ENCODE measurements around the gene IWS1. TPM values are rescaled to one million over a fixed set of nuclear protein-coding genes. Genes with fewer than 3 reads are reported as not detected.
"Not testable (repeated sequence)": the region's sequence is repeated elsewhere in the genome, so short reads cannot be mapped to it uniquely, and the experiment has no call there.

Gene IWS1
- total RNA-seq, 1 donor from 2014 or later = 49.3 TPM

DNA sequence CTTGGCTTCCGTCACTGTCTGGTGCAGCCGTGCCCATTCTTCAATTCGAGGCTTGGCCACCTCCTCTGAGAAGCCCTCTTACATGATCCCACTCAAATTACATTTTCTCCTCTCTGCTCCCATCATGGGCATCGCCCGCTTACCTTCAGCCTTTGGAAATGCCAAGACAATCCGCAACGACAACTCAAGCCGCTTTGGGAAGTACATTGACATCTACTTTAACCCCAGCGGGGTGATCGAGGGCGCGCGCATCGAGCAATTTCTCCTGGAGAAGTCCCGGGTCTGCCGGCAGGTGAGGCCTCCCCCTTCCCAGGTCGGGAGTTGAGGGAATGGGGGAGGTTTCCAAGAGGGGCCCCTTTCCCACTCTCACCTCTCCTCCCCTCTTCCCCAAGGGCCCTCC, 47.5 kb upstream of the IWS1 start:
- H3K36me3 Mint-ChIP-seq (ENCODE audit: low read depth) = no peaks in the 10 kb centered on the region
- H3K27me3 Mint-ChIP-seq = no peaks in the 10 kb centered on the region
- ChIA-PET POLR2A (no interaction called here), CTCF (interaction anchor here (3.7 kb wide), 1 partner anchor 76 kb away, joined by 15 read pairs; no protein-coding TSS in a partner anchor)
- no peaks in the 10 kb centered on the region for H3K9me3 Mint-ChIP-seq
- TF ChIP-seq, protein P1, sequence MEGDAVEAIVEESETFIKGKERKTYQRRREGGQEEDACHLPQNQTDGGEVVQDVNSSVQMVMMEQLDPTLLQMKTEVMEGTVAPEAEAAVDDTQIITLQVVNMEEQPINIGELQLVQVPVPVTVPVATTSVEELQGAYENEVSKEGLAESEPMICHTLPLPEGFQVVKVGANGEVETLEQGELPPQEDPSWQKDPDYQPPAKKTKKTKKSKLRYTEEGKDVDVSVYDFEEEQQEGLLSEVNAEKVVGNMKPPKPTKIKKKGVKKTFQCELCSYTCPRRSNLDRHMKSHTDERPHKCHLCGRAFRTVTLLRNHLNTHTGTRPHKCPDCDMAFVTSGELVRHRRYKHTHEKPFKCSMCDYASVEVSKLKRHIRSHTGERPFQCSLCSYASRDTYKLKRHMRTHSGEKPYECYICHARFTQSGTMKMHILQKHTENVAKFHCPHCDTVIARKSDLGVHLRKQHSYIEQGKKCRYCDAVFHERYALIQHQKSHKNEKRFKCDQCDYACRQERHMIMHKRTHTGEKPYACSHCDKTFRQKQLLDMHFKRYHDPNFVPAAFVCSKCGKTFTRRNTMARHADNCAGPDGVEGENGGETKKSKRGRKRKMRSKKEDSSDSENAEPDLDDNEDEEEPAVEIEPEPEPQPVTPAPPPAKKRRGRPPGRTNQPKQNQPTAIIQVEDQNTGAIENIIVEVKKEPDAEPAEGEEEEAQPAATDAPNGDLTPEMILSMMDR (IDR thresholded peaks at IDR 0.05) = no peak
- DNase-seq (no peak), ATAC-seq (ENCODE audit: low read depth) (no peak)
- H3K4me1 Mint-ChIP-seq = peaks cover 57% of the 10 kb centered on the region
- H3K27ac Mint-ChIP-seq = no peak overlapping the region
- intact Hi-C loops (cut with micrococcal nuclease) = no loop called here
- H3K4me3 Mint-ChIP-seq = no peak overlapping the region

DNA sequence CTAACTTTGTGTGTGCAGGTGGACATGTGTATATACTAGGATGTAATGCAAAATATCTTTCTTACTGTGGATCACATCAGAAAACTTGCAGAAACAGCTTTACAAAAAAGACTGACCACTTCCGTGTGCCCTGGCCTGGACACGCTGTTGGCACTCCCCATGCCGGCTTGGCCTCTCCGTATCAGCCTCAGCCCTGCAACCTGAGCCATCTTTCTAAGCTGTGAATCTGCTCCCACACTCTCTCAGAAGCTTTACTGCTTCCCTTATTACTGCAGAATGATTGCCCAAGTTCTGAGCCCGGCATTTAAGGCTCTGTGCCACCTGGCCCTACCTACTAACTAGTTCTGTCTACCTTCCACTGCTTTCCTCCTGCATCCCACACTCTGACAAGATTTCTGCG, 47.0 kb upstream of the IWS1 start:
- intact Hi-C loops (cut with micrococcal nuclease) = no loop called here
- Mint-ChIP-seq H3K27me3 (no peaks in the 10 kb centered on the region), H3K9me3 (no peaks in the 10 kb centered on the region), H3K36me3 (ENCODE audit: low read depth) (no peaks in the 10 kb centered on the region), H3K27ac (no peak overlapping the region), H3K4me3 (no peak overlapping the region), H3K4me1 (peaks cover 52% of the 10 kb centered on the region)
- CTCF ChIA-PET = interaction anchor here (3.7 kb wide), 1 partner anchor 76 kb away, joined by 15 read pairs; no protein-coding TSS in a partner anchor
- DNase-seq (no peak), ATAC-seq (ENCODE audit: low read depth) (no peak)
- POLR2A ChIA-PET = interaction anchor here (0.5 kb wide), 1 partner anchor 176 kb away, joined by 3 read pairs; no protein-coding TSS in a partner anchor
- TF ChIP-seq, protein P1 (IDR thresholded peaks at IDR 0.05) = no peak

DNA sequence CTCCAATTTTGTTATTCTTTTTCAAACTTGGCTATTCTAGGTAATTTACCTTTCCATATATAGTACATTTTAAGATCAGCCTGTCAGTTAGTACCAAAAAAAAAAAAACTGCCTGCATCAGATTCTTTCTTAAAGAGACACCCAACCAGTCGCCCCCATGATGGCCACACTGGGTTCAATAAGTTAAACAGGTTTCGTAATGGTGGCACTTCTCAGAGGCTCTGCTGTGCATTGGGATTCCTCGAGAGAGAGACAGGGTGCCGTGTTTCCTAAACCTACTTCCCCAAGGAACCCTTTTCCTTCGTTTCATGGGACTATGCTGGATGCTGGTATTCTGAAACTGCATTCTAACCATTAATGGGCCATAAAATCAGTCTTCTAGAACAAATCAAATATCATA, 46.6 kb upstream of the IWS1 start:
- Mint-ChIP-seq H3K27ac (no peak overlapping the region), H3K4me3 (no peak overlapping the region), H3K9me3 (no peaks in the 10 kb centered on the region), H3K4me1 (peaks cover 47% of the 10 kb centered on the region), H3K27me3 (no peaks in the 10 kb centered on the region), H3K36me3 (ENCODE audit: low read depth) (no peaks in the 10 kb centered on the region)
- no peak for ATAC-seq (ENCODE audit: low read depth)
- TF ChIP-seq, protein P1 (IDR thresholded peaks at IDR 0.05) = no peak
- CTCF ChIA-PET = no interaction called here
- no peak for DNase-seq
- intact Hi-C loops (cut with micrococcal nuclease) = no loop called here
- POLR2A ChIA-PET = interaction anchor here (0.5 kb wide), 1 partner anchor 176 kb away, joined by 3 read pairs; no protein-coding TSS in a partner anchor

DNA sequence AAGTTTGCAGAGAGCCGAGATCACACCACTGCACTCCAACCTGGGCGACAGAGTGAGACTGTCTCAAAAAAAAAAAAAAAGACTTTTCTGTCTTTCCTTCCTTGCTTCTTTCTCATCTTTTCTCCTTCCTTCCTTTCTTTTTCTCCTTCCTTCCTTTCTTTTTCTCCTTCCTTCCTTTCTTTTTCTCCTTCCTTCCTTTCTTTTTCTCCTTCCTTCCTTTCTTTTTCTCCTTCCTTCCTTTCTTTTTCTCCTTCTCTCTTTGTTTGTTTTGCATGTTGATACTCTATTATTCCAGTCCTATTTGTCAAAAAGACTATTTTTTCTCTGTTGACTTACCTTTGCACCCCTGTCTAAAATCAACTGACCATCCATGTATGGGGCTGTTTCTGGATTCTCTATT, 46.1 kb upstream of the IWS1 start:
- DNase-seq; intact Hi-C loops (cut with micrococcal nuclease); ATAC-seq (ENCODE audit: low read depth); POLR2A ChIA-PET; CTCF ChIA-PET; H3K36me3 Mint-ChIP-seq (ENCODE audit: low read depth); H3K4me3 Mint-ChIP-seq; H3K9me3 Mint-ChIP-seq; H3K27me3 Mint-ChIP-seq; H3K27ac Mint-ChIP-seq: not testable (repeated sequence)
- H3K4me1 Mint-ChIP-seq = peaks cover 42% of the 10 kb centered on the region

DNA sequence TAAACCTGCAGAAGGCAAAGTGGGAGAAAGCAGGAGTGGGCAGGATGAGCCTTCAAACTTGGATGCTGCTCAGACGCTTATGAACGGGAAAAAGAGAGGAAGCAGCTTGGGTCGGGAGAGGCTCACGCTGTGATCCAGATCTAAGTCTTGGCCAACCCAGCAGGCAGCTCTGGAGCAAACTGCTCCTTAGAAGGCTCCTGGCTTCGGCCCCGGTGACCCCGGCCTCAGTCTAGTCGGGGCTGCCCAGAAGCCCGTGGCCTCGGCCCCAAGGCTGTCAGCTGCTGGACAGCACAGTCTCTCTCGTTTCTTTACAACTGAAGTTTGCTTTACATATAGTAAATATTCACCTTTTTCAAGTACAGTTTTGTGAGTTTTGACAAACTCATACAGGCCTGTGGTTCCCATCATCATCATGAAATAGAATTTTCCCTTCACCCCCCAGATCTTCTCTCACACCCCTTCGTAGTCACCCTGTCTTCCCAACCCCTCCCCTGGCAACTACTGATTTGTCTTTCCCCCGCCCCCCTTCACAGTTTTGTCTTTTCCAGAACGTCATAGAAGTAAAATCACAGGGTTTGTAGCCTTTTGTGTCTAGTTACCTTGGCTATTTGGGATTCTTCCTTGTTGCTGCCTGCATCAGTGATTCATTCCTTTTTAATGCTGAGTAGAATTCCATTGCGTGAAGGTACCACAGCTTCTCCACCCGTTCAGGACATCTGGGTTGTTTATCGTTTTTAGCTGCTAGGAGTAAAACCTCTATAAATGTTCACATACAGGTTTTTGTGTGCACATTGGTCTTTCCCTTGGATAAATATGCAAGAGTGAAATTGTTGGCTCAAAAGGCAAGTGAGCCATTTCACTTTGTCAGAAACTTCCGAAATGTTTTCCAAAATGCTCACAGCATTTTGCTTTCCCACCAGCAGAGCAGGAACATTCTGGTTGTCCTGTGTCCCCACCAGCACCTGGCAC, 44.3 kb upstream of the IWS1 start:
- Mint-ChIP-seq H3K36me3 (ENCODE audit: low read depth) (no peaks in the 10 kb centered on the region), H3K9me3 (no peaks in the 10 kb centered on the region), H3K27ac (no peak overlapping the region), H3K4me1 (peaks cover 24% of the 10 kb centered on the region), H3K27me3 (no peaks in the 10 kb centered on the region), H3K4me3 (no peak overlapping the region)
- DNase-seq (no peak), ATAC-seq (ENCODE audit: low read depth) (no peak)
- POLR2A ChIA-PET = interaction anchor here (0.6 kb wide), 1 partner anchor 30 kb away, joined by 3 read pairs; no protein-coding TSS in a partner anchor
- TF ChIP-seq, protein P1 (IDR thresholded peaks at IDR 0.05) = no peak
- intact Hi-C loops (cut with micrococcal nuclease) = no loop called here
- CTCF ChIA-PET = no interaction called here
